Motor neuron (in vitro differentiated cells): ENCODE data around the gene SPO11. TPM values are rescaled to one million over a fixed set of nuclear protein-coding genes. Genes with fewer than 3 reads are reported as not detected.
A peak's percentile ranks its signal among the peaks of the same experiment; 100 is the strongest.
"Not testable (repeated sequence)": the region's sequence is repeated elsewhere in the genome, so short reads cannot be mapped to it uniquely, and the experiment has no call there.

ENCODE experiments used
- ATAC-seq, 8 experiments: fragments of 200-7000 bp; cut with Tn5 transposase; replicated peaks in 6 of 8; 2 replicates each; pipeline ENCODE4 v1.8.0; 2021; ENCODE audit warnings: mild to moderate bottlenecking in 8 of 8, moderate library complexity in 8 of 8
- H3K27ac ChIP-seq, 2 donors: fragments of 250-450 bp; sonication (Bioruptor Pico); 2 replicates each; pipeline ENCODE4 v1.9.0; 2021; ENCODE audit warnings: antibody characterized with exemption in 2 of 2, mild to moderate bottlenecking in 2 of 2, moderate library complexity in 1 of 2
- H3K4me1 ChIP-seq, 2 donors: fragments of 250-450 bp; sonication (Bioruptor Pico); replicated peaks in 1 of 2; 2 replicates each; pipeline ENCODE4 v1.6.1; 2021; ENCODE audit warnings: antibody characterized with exemption in 2 of 2, mild to moderate bottlenecking in 2 of 2, moderate library complexity in 1 of 2
- H3K4me3 ChIP-seq, 5 donors: fragments of 250-450 bp; sonication (Bioruptor Pico); 2 replicates each; pipeline ENCODE4 v1.9.0; 2021; ENCODE audit warnings: antibody characterized with exemption in 5 of 5, mild to moderate bottlenecking in 5 of 5, moderate library complexity in 4 of 5
- WGBS, 10 experiments: fragments of 450-650 bp; shearing (Covaris generic); methylation state at CpG; one replicate each; pipeline ENCODE4 v1.0.0; 2022; 5-methylcytosine and 5-hydroxymethylcytosine counted together
- in situ Hi-C, 9 experiments: fragments of 400-800 bp; cut with MboI; loops; one replicate each; pipeline ENCODE4 v1.15.0; 2021; ENCODE audit warnings: low sequenced_read_pairs in 9 of 9, low pct_unique_long_range_greater_than_20kb in 2 of 9; ENCODE audit not compliant: unreplicated experiment in 9 of 9
- total RNA-seq, 8 experiments: library from RNA; unstranded; fragments of 300-600 nt; gene quantifications; 2 replicates each; pipeline versions ENCODE4 v1.2.3 to v1.2.4, GENCODE V29; 2022

Gene SPO11
- total RNA-seq, 8 experiments from 2014 or later = not detected

DNA sequence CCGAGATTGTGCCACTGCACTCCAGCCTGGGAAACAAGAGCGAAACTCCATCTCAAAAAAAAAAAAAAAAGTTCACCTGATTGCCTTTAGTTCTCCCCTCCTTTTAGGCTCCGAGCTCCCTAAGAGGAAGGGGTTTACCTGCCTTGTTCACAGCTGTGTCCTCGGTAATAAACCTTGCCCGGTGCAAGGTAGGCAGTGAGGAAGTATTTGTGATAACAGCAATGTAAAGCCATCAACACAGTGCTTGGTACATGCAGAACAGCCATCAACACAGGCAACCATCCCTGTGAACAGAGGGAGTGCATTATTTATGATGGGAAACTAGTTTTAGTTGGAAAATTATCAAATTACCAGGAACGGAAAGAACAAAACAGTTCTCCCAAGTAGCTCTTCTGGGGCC, 1.8 kb upstream of the SPO11 start:
- no peak overlapping the region for H3K27ac ChIP-seq
- no peak overlapping the region for H3K4me3 ChIP-seq
- no peak for ATAC-seq
- WGBS, 10 experiments = 17 to 100% (median 90%) methylated on average over 1 to 6 of the region's 6 CpGs; no CpG with 5 or more reads in 1 of the 10 experiments
- H3K4me1 ChIP-seq = peaks cover 8 to 12% of the 10 kb centered on the region in 2 donors
- in situ Hi-C loops = loop anchor here in 5 of 9 experiments (25.0 kb wide), 2 partner anchors 241 to 766 kb away; no protein-coding TSS in a partner anchor

DNA sequence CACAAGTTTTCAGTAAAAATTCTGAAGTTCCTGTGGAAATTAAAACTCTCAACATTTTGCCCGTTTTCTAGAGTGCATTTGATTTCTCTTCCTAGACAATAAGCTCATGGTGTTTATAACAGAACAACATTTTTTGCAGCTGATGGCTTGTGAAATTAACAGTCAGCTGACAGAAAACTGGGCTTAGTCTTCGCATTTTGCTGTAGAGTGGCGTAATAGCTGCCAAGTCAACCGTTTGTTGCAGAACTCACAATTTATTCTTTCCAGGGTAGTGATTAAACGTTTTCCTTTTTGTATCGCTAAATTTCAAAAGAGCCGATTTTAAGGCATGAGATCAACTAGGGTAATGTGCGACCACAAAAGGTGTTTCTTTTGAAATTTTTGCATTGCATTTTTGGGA, 1.4 kb downstream of the SPO11 start:
- 0 to 89% (median 72%) methylated on average over 3 to 8 of the region's 8 CpGs for WGBS, 10 experiments
- Histone ChIP-seq H3K27ac (no peak overlapping the region), H3K4me3 (no peak overlapping the region), H3K4me1 (peaks cover 0 to 5% of the 10 kb centered on the region in 2 donors)
- in situ Hi-C loops = loop anchor here in 5 of 9 experiments (10.0 to 25.0 kb wide), 3 partner anchors 244 to 769 kb away; no protein-coding TSS in a partner anchor
- ATAC-seq = peak in 1 of 8 experiments; percentile 19

DNA sequence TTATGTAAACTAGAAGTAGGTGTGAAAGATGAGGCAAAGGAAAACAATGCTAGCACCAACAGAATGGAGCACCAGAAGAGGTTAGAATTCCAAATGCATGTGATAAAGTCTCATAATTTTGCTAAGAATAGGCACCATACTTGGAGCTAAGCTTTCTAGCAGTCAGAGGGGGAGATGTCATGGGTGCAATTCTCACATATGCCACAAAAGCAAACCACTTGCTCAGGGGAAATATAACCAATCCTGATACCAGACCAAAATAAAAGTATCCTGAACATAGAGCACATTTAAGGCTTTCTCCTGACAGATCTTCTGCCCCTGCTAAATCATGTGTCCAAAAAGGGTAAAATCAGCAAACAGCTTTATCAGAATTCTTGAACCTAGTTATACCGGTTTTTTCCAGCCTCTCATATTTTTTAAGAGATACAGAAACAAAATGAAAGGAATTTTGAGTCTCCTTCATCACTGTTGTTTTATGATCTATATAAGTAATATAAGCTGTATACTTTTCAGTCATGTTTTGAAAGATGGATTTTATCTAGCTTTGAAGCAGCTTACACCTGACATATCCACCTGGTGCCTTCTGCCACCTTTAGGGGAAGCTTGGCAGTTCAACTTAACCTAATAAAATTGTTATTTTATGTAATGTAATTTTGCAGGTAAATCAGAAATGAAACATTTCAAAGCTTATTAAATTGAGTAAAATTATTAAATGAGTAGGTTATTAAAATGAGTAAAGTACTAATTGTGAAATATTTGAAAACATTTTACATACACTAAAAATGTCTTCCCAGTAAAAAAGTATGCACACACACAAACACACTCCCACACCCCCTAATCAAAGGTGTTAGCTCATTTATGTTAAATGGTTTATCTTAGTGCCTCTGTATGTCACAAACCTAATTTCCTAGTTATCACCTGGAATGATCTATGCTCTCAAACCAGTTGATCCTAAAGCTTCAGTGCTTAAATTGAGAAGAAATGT, 2.8 kb downstream of the SPO11 start:
- Histone ChIP-seq H3K4me3 (no peak overlapping the region), H3K4me1 (no peaks in the 10 kb centered on the region), H3K27ac (no peak overlapping the region)
- 0 to 90% (median 83%) methylated on average over 1 of the region's 1 CpG; no CpG with 5 or more reads in 3 of the 10 experiments for WGBS, 10 experiments
- ATAC-seq = no peak
- in situ Hi-C loops = loop anchor here in 5 of 9 experiments (10.0 to 25.0 kb wide), 3 partner anchors 245 to 770 kb away; no protein-coding TSS in a partner anchor

DNA sequence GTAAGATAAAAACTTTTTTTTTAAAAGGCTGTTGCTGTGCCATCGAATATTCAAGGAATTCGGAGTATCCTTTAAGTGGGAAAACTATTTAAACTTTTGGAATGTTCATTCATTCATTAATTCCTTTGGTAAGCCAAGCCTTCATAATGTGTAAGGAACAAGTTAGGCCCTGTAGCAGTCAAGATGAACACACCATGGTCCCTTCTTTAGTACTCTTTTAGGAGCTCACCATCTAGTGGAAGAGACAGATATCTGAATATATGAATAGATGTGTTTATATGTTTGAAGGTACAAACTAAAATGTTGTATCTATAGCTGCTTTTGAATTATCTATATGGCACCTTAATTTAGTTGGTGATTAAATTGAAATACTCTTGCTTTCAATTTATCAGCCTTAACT, 5.8 kb downstream of the SPO11 start:
- ATAC-seq = peak in 2 of 8 experiments; percentile 20 to 61
- in situ Hi-C loops = loop anchor here in 5 of 9 experiments (10.0 to 25.0 kb wide), 3 partner anchors 248 to 773 kb away; no protein-coding TSS in a partner anchor
- WGBS, 10 experiments = 0 to 72% (median 49%) methylated on average over 1 to 2 of the region's 2 CpGs; no CpG with 5 or more reads in 2 of the 10 experiments

DNA sequence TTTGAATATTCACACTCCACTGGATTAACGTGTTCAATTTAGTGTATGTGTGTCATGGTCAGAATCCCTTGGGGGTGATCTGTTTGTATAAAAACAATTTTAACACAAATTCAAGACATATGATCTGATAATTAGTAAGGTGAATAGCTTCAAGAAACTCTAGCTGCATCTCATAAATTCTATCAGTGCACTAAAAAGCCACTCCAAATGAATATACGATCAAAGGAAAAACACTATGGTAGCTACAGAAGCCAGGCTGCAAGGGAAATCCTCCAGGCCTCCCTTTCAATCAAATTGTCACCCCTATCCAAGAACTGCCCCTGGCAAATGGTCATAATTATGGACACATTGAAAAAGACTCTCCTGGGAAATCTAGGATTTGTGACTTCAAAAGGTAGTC, 12.1 kb downstream of the SPO11 start:
- no peak overlapping the region for H3K4me3 ChIP-seq
- 21 to 80% (median 44%) methylated on average over 1 to 2 of the region's 2 CpGs; no CpG with 5 or more reads in 2 of the 10 experiments for WGBS, 10 experiments
- in situ Hi-C loops = loop anchor here (5.0 to 25.0 kb wide), 5 partner anchors 247 to 779 kb away; no protein-coding TSS in a partner anchor
- no peak overlapping the region for H3K27ac ChIP-seq
- H3K4me1 ChIP-seq = peaks cover 0 to 17% of the 10 kb centered on the region in 2 donors
- peak in 3 of 8 experiments; percentile 41 to 69 (median 42) for ATAC-seq

More for the DNA sequence above, 5.8 kb downstream of the SPO11 start:
- H3K27ac ChIP-seq = no peak overlapping the region
- no peaks in the 10 kb centered on the region for H3K4me1 ChIP-seq
- H3K4me3 ChIP-seq = no peak overlapping the region

DNA sequence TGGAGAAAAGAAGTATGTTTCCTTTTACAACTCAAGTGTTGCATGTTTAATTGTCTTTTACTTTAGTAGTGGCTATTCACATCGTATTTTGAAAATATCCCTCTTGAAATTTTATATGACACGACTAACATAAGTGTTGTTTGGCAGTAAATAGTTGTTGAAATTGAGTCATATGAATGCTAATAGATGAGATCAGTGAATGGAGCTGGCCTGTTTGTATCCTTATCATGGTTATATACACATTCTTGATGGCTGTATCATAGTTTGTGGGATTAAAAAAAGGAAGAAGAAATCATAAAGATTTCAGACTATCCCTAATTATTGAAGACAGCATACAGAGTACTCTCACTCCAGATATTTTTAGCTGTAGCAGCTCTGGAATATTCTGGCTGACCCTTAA, 13.2 kb downstream of the SPO11 start:
- Histone ChIP-seq H3K27ac (no peak overlapping the region), H3K4me3 (no peak overlapping the region), H3K4me1 (peaks cover 0 to 17% of the 10 kb centered on the region in 2 donors)
- in situ Hi-C loops = loop anchor here (5.0 to 25.0 kb wide), 5 partner anchors 248 to 781 kb away; no protein-coding TSS in a partner anchor
- 0 to 50% (median 24%) methylated on average over 1 to 2 of the region's 2 CpGs for WGBS, 10 experiments
- peak in 2 of 8 experiments; percentile 22 to 74 for ATAC-seq

DNA sequence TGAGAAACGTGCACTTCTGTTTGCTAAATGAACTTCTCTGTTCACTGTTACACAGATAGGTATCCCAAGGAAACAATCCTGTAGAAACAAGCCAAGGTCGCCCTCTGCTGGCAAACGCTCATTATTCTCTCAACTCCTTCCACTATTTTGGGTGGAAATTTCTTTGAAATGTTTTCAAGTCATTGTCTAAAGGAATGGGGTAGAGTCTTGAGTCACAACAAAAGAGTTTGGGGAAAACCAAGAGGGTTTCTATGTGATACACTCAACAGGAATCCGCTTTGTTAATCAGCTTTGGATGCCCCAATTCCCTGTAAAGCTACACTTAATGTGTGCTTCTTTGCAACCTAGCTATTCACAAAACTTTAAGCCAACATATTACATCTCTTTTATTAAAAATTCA, 16.9 kb downstream of the SPO11 start:
- in situ Hi-C loops = loop anchor here in 8 of 9 experiments (10.0 to 25.0 kb wide), 4 partner anchors 252 to 784 kb away; no protein-coding TSS in a partner anchor
- no peak overlapping the region for H3K27ac ChIP-seq
- H3K4me3 ChIP-seq = no peak overlapping the region
- ATAC-seq = peak; percentile 39 to 57 (median 49)
- 0 to 9% (median 0%) methylated on average over 1 to 4 of the region's 4 CpGs for WGBS, 10 experiments
- peaks cover 0 to 9% of the 10 kb centered on the region in 2 donors for H3K4me1 ChIP-seq

DNA sequence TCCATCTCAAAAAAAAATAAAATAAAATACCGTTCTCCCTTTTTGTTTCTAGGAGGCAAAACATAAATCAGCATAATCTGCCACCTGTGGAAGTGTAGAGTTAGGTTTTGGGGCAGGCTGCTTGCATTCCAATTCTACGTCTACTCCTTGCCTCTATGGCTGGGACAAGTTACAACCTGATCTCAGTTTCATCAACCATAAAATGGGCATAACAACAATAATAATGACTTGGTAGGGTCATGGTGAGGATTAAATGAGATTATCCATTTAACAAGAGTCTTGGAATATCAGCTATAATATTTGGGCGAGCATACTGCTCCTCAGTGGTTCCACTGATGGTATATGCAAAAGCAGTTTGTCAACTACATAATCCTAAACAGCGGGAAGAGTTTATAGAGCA, 17.8 kb downstream of the SPO11 start:
- ATAC-seq = no peak
- WGBS, 10 experiments = 38 to 92% (median 83%) methylated on average over 2 to 4 of the region's 4 CpGs; no CpG with 5 or more reads in 1 of the 10 experiments
- Histone ChIP-seq H3K4me3 (no peak overlapping the region), H3K27ac (no peak overlapping the region), H3K4me1 (peaks cover 6 to 8% of the 10 kb centered on the region in 2 donors)
- in situ Hi-C loops = loop anchor here in 8 of 9 experiments (10.0 to 25.0 kb wide), 4 partner anchors 253 to 785 kb away; no protein-coding TSS in a partner anchor

DNA sequence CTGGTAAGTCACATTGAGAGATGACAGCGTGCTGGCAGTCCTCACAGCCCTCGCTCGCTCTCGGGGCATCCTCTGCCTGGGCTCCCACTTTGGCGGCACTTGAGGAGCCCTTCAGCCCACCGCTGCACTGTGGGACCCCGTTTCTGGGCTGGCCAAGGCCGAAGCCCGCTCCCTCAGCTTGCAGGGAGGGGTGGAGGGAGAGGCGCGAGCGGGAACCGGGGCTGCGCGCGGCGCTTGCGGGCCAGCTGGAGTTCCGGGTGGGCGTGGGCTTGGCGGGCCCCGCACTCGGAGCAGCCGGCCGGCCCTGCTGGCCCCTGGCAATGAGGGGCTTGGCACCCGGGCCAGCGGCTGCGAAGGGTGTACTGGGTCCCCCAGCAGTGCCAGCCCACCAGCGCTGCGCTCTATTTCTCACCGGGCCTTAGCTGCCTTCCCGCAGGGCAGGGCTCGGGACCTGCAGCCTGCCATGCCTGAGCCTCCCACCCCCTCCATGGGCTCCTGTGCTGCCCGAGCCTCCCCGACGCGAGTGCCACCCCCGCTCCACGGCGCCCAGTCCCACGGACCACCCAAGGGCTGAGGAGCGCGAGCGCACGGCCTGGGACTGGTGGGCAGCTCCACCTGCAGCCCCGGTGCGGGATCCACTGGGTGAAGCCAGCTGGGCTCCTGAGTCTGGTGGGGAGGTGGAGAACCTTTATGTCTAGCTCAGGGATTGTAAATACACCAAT, 18.8 kb downstream of the SPO11 start:
- ATAC-seq, H3K4me1 ChIP-seq, H3K4me3 ChIP-seq, H3K27ac ChIP-seq: not testable (repeated sequence)
- 68 to 100% methylated on average over 1 to 3 of the region's 47 CpGs; no CpG with 5 or more reads in 8 of the 10 experiments for whole genome bisulfite sequencing, 10 experiments
- in situ Hi-C loops = loop anchor here in 8 of 9 experiments (10.0 to 25.0 kb wide), 4 partner anchors 254 to 786 kb away; no protein-coding TSS in a partner anchor

DNA sequence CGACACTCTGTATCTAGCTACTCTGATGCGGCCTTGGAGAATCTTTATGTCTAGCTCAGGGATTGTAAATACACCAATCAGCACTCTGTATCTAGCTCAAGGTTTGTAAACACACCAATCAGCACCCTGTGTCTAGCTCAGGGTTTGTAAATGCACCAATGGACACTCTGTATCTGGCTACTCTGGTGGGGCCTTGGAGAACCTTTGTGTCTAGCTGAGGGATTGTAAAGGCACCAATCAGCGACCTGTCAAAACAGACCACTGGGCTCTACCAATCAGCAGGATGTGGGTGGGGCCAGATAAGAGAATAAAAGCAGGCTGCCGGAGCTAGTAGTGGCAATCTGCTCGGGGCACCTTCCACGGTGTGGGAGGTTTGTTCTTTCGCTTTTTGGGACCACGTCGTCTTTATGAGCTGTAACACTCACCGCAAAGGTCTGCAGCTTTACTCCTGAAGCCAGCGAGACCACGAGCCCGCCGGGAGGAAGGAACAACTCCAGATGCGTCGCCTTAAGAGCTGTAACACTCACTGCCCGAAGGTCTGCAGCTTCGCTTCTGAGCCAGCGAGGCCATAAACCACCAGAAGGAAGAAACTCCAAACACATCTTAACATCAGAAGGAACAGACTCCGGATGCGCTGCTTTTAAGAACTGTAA, 19.4 kb downstream of the SPO11 start:
- 66 to 100% (median 90%) methylated on average over 1 to 17 of the region's 21 CpGs; no CpG with 5 or more reads in 3 of the 10 experiments for WGBS, 10 experiments
- not testable (repeated sequence) for H3K4me3 ChIP-seq, H3K4me1 ChIP-seq, ATAC-seq, H3K27ac ChIP-seq
- in situ Hi-C loops = loop anchor here in 8 of 9 experiments (10.0 to 25.0 kb wide), 4 partner anchors 254 to 787 kb away; no protein-coding TSS in a partner anchor

DNA sequence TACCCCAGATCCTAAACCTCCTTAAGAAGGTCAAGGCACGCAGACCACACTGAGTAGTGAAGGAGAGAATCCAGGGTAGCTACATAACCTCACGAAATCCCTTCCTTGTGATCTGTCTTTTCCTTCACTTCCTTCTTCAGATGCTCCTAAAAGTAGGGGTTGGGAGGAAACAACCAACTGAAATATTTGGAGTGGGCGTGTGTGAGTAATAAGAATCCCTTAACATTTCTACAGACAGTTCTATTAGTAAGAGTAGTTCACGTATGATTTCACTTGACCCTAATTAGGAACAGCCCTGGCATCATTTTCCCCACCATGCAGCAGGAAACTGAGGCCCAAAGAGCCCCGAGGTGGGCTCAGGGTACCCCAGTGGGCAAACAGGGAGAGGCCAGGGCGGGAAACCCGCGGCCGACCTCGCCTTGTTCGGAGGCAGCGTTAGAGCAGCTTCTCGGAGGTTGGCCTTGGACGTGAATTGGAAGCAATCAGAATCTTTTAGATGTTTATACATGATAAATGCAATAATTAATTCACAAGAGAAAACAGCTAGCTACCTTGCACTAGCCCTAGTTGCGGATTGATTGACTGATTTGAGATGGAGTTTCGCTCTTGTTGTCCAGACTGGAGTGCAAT, 20.6 kb downstream of the SPO11 start:
- H3K4me3 ChIP-seq = no peak overlapping the region
- peaks cover 6 to 8% of the 10 kb centered on the region in 2 donors for H3K4me1 ChIP-seq
- no peak for ATAC-seq
- in situ Hi-C loops = no loop called here
- H3K27ac ChIP-seq = no peak overlapping the region
- WGBS, 10 experiments = 10 to 98% (median 85%) methylated on average over 1 to 10 of the region's 16 CpGs; no CpG with 5 or more reads in 2 of the 10 experiments
